Esophagus muscularis mucosa (tissue), 4 donors: Measurements from ENCODE around the gene LARP7. TPM values are rescaled to one million over a fixed set of nuclear protein-coding genes. Genes with fewer than 3 reads are reported as not detected.

Experiments used
- DNase-seq: peaks from one replicate; pipeline ENCODE4 v3.0.0-alpha.2; 2017; ENCODE audit errors: extremely low spot score
- H3K27ac ChIP-seq, 4 donors: fragments of 200-600 bp; sonication (generic); replicated peaks in 1 of 4; 1 replicate in 3 of 4; 2 replicates in 1 of 4; pipeline ENCODE4 v1.5.1; 2016 to 2019; ENCODE audit warnings: mild to moderate bottlenecking in 1 of 4
- H3K27me3 ChIP-seq, 4 donors: fragments of 200-600 bp; sonication (generic); one replicate each; pipeline versions ENCODE4 v1.5.1 to v1.6.0; 2016 to 2019
- H3K36me3 ChIP-seq, 4 donors: fragments of 200-600 bp; sonication (generic); one replicate each; pipeline ENCODE4 v1.5.1; 2016 to 2019
- H3K4me1 ChIP-seq, 4 donors: fragments of 200-600 bp; sonication (generic); one replicate each; pipeline ENCODE4 v1.5.1; 2016 to 2019
- H3K4me3 ChIP-seq, 4 donors: fragments of 200-600 bp; sonication (generic); 1 replicate in 2 of 4; 2 replicates in 2 of 4; pipeline ENCODE4 v1.5.1; 2016 to 2019; ENCODE audit warnings: mild to moderate bottlenecking in 4 of 4, moderate library complexity in 1 of 4
- H3K9me3 ChIP-seq, 4 donors: fragments of 200-600 bp; sonication (generic); 1 replicate in 3 of 4; 2 replicates in 1 of 4; pipeline ENCODE4 v1.5.1; 2016 to 2019
- CTCF ChIP-seq, 3 experiments: fragments of 200-600 bp in 2 of 3; fragments of 450-650 bp in 1 of 3; sonication (generic) in 2 of 3; IDR thresholded peaks; one replicate each; pipeline ENCODE4 v1.5.1; 2017 to 2019; ENCODE audit warnings: antibody characterized with exemption in 3 of 3, mild to moderate bottlenecking in 2 of 3, moderate library complexity in 1 of 3
- EP300 ChIP-seq: sonication (generic); formaldehyde crosslinking; IDR thresholded peaks from one replicate; pipeline ENCODE4 v1.6.1; 2017; ENCODE audit warnings: antibody characterized with exemption
- POLR2A ChIP-seq: fragments of 450-650 bp; IDR thresholded peaks from one replicate; pipeline ENCODE4 v1.6.1; 2017; ENCODE audit warnings: antibody characterized with exemption, moderate library complexity, mild to moderate bottlenecking, low read depth
- POLR2AphosphoS5 ChIP-seq, 2 donors: sonication (generic); formaldehyde crosslinking; IDR thresholded peaks; one replicate each; pipeline ENCODE4 v1.6.1; 2017; ENCODE audit warnings: antibody characterized with exemption in 2 of 2
- WGBS: methylation state at CpG from one replicate; pipeline ENCODE4 v1.1.5; 2018; 5-methylcytosine and 5-hydroxymethylcytosine counted together
- intact Hi-C: fragments of 100-400 bp; cut with DNase I; formaldehyde crosslinking; loops from one replicate; pipeline ENCODE4 v1.15.1; 2023
- total RNA-seq, 4 donors: library from RNA; depleted of rRNA; stranded (reverse); fragments of >200 nt; gene quantifications; one replicate each; pipeline versions ENCODE4 v1.1.0 to v1.2.1, GENCODE V29; 2016

The LARP7 gene
- total RNA-seq = 10 to 100 TPM; 42.3 to 75.6 (median 47.3) TPM

DNA sequence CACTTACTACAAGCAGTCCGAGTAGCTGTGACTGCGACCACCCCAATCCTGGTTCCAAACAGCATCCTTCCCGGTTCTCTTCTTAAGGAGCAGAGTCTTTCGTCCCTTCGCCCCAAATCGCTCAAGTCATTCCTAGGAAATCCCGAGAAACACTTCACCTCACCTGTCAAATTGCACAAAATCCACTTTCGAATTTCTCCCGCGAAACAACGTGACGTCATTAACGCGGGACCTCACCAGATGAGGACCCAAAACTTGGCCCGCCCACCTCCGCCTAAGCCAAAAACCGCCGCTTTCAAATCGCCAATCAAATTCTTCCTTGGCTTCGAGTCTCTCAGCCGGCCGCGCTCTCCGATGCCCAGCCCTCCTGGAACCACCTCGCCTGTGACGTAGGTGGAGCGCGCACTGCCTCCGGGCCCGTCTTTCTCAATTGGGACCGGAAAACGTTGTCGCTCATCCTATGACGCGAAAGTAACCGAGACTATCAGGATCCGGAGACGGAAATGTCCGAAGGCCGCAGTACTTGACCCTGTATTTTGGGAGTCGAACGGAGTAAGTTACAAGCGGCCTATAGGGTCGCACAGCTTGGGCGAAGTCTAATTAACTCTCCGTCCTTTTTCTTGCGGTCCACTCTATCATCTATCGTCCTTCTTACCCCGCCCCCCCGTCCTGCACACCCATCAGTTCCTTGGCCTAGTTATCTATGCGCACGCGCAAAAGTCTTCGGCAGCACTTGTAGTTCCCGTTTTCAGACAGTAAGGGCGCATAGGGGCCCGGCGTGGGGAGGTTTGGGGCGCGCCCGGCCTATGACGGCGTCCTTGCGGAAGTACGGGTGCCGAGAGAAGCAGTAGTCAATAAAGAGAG lies at the start of gene LARP7, which contains the start of gene ZGRF1:
Gene LARP7, plus strand, starts transcription at position 456 of the 864 bp plus-strand sequence. CDS start 7,527 bp downstream, outside the sequence.
Gene ZGRF1, minus strand, starts transcription at position 222 of the 864 bp plus-strand sequence. CDS start 3,733 bp downstream, outside the sequence.
- no peaks in the 10 kb centered on the region for H3K9me3 ChIP-seq
- under 1% methylated on average over 65 of the region's 66 CpGs for WGBS
- peak; percentile 99 for DNase-seq
- no peaks in the 10 kb centered on the region for H3K27me3 ChIP-seq
- H3K4me3 ChIP-seq = peak within 1 kb of the TSS; percentile 53 to 72 (median 62)
- H3K27ac ChIP-seq = peak within 1 kb of the TSS; percentile 88 to 95 (median 90)
- peaks cover 30 to 41% (median 31%) of the 10 kb centered on the region in 4 donors for H3K4me1 ChIP-seq
- no peaks in the 10 kb centered on the region for H3K36me3 ChIP-seq
- TF ChIP-seq CTCF (IDR thresholded peaks at IDR 0.05) (peak; percentile 95 to 99 (median 96)), EP300 (no peak), POLR2A (no peak), POLR2AphosphoS5 (IDR thresholded peaks at IDR 0.05) (peak; percentile 80 to 83)
- intact Hi-C loops = loop anchor here (5.0 kb wide), 1 partner anchor 300 kb away; no protein-coding TSS in a partner anchor

GRCh38 chr4:112589206-112589605 lies 47.7 kb upstream of the LARP7 start:
- H3K9me3 ChIP-seq = no peaks in the 10 kb centered on the region
- H3K27me3 ChIP-seq = no peaks in the 10 kb centered on the region
- no peak overlapping the region for H3K27ac ChIP-seq
- no peak overlapping the region for H3K4me3 ChIP-seq
- no peaks in the 10 kb centered on the region for H3K4me1 ChIP-seq
- H3K36me3 ChIP-seq = peaks cover 0 to 8% (median 2%) of the 10 kb centered on the region in 4 donors
- DNase-seq = no peak
- no peak for TF ChIP-seq EP300
- TF ChIP-seq POLR2A = no peak
- TF ChIP-seq CTCF (IDR thresholded peaks at IDR 0.05) = no peak
- no peak for TF ChIP-seq POLR2AphosphoS5 (IDR thresholded peaks at IDR 0.05)
- intact Hi-C loops = no loop called here

DNA sequence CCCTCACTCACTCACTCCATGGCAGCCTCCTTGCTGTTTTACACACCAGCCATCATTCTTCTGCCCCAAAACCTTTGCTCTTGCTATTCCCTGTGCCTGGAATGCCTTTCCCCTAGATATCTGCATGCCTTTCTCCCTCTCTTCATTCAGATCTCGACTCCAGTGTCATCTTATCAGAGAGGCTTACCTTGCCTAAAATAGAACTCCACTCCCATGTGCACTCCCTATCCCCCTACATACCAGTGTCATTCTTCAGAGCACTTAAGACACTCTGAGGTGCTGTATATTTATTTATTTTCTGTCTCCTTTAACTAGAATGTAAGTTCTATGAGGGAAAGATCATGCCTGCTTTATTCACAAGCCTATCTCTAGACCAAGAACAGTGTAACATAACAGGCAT lies 45.4 kb upstream of the LARP7 start:
- intact Hi-C loops = no loop called here
- Histone ChIP-seq H3K27me3 (no peaks in the 10 kb centered on the region), H3K4me1 (no peaks in the 10 kb centered on the region), H3K9me3 (no peaks in the 10 kb centered on the region), H3K27ac (no peak overlapping the region), H3K4me3 (no peak overlapping the region), H3K36me3 (peaks cover 0 to 8% (median 2%) of the 10 kb centered on the region in 4 donors)
- no peak for DNase-seq
- WGBS = 45% methylated on average over 1 of the region's 1 CpG
- no peak for TF ChIP-seq POLR2A
- TF ChIP-seq POLR2AphosphoS5 (IDR thresholded peaks at IDR 0.05) = no peak
- TF ChIP-seq EP300 = no peak
- TF ChIP-seq CTCF (IDR thresholded peaks at IDR 0.05) = no peak

DNA sequence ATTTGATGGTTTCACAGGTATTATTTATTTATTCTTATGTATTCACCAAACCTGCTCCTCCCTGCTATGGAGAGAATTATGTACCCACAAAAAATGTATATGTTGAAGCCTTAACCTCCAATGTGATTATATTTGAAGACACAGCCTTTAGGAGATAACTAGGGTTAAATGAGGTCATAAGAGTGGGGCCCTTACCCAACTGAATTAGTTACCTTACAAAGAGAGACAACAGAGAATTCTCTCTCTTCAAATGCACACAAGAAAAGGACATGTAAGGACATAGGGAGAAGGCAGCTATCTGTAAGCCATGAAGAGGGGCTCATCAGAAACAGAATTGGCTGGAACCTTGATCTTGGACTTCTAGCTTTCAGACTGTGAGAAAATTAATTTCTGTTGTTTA lies 44.2 kb upstream of the LARP7 start:
- no peak for DNase-seq
- TF ChIP-seq POLR2A (no peak), POLR2AphosphoS5 (IDR thresholded peaks at IDR 0.05) (no peak), CTCF (IDR thresholded peaks at IDR 0.05) (no peak), EP300 (no peak)
- no peak overlapping the region for H3K4me3 ChIP-seq
- no peaks in the 10 kb centered on the region for H3K27me3 ChIP-seq
- H3K36me3 ChIP-seq = peaks cover 0 to 4% (median 0%) of the 10 kb centered on the region in 4 donors
- H3K4me1 ChIP-seq = no peaks in the 10 kb centered on the region
- no peak overlapping the region for H3K27ac ChIP-seq
- intact Hi-C loops = no loop called here
- H3K9me3 ChIP-seq = no peaks in the 10 kb centered on the region
